Neural cell (in vitro differentiated cells): Measurements from ENCODE around the gene TCF15. TPM values are rescaled to one million over a fixed set of nuclear protein-coding genes. Genes with fewer than 3 reads are reported as not detected.
A peak's percentile ranks its signal among the peaks of the same experiment; 100 is the strongest.

Experiments used
- H2AFZ ChIP-seq: fragments of 200-600, 300-800 bp; sonication (generic), shearing (Covaris generic); 2 replicates; pipeline ENCODE4 v1.6.0; 2014; ENCODE audit warnings: low read depth, mild to moderate bottlenecking, antibody characterized with exemption, low read length, moderate library complexity
- H3F3A ChIP-seq: fragments of 200-600 bp; shearing (Covaris generic); 2 replicates; pipeline ENCODE4 v1.6.1; 2016; ENCODE audit warnings: mild to moderate bottlenecking, moderate library complexity, mixed read lengths, antibody characterized with exemption, low read length; ENCODE audit not compliant: insufficient read depth, poor library complexity, severe bottlenecking
- H3K27ac ChIP-seq: fragments of 200-600, 300-800 bp; sonication (generic), shearing (Covaris generic); 2 replicates; pipeline ENCODE4 v1.5.1; 2014; ENCODE audit warnings: mild to moderate bottlenecking, low read length, moderate library complexity
- H3K27me3 ChIP-seq: fragments of 300-800, 200-600 bp; sonication (generic), shearing (Covaris generic); 2 replicates; pipeline ENCODE4 v1.6.0; 2014; ENCODE audit warnings: mild to moderate bottlenecking, low read depth, low read length, moderate library complexity; ENCODE audit not compliant: insufficient read depth
- H3K36me3 ChIP-seq: fragments of 300-800, 200-600 bp; sonication (generic), shearing (Covaris generic); 2 replicates; pipeline ENCODE4 v1.5.1; 2014; ENCODE audit warnings: mild to moderate bottlenecking, antibody characterized with exemption, low read length, moderate library complexity; ENCODE audit not compliant: insufficient read depth
- H3K4me2 ChIP-seq: fragments of 300-800, 200-600 bp; sonication (generic), shearing (Covaris generic); 2 replicates; pipeline ENCODE4 v1.6.0; 2014; ENCODE audit warnings: mild to moderate bottlenecking, low read length
- H3K4me3 ChIP-seq: fragments of 300-800, 200-600 bp; sonication (generic), shearing (Covaris generic); 2 replicates; pipeline ENCODE4 v1.5.1; 2014; ENCODE audit warnings: mild to moderate bottlenecking, low read length, moderate library complexity
- H3K79me2 ChIP-seq: fragments of 200-600 bp; shearing (Covaris generic); replicated peaks from 2 replicates; pipeline ENCODE4 v1.6.0; 2014; ENCODE audit warnings: mild to moderate bottlenecking, low read length, moderate library complexity; ENCODE audit not compliant: insufficient read depth
- H3K9ac ChIP-seq: fragments of 300-800, 200-600 bp; sonication (generic), shearing (Covaris generic); 2 replicates; pipeline ENCODE4 v1.6.1; 2016; ENCODE audit warnings: mild to moderate bottlenecking, low read length, mixed read lengths
- H3K9me2 ChIP-seq: fragments of 200-600 bp; shearing (Covaris generic); 2 replicates; pipeline ENCODE4 v1.6.1; 2016; ENCODE audit warnings: mild to moderate bottlenecking, low read length, mixed read lengths; ENCODE audit not compliant: insufficient read depth
- H3K9me3 ChIP-seq: fragments of 200-600, 300-800 bp; sonication (generic), shearing (Covaris generic); 2 replicates; pipeline ENCODE4 v1.6.1; 2016; ENCODE audit warnings: mild to moderate bottlenecking, mixed run types, low read length, moderate library complexity, mixed read lengths
- H4K20me1 ChIP-seq: fragments of 200-600 bp; shearing (Covaris generic); 2 replicates; pipeline ENCODE4 v1.6.1; 2016; ENCODE audit warnings: mild to moderate bottlenecking, mixed run types; ENCODE audit not compliant: insufficient read depth
- EP300 ChIP-seq: fragments of 450-650 bp; conservative IDR thresholded peaks from 2 replicates; pipeline ENCODE4 v1.6.1; 2014; ENCODE audit warnings: antibody characterized with exemption, mild to moderate bottlenecking, moderate library complexity; ENCODE audit not compliant: poor library complexity, severe bottlenecking
- EZH2 ChIP-seq: fragments of 200-600, 300-800 bp; shearing (Covaris generic), sonication (generic); IDR thresholded peaks from 2 replicates; pipeline ENCODE4 v1.6.1; 2014; ENCODE audit warnings: antibody characterized with exemption, low read length, borderline replicate concordance, mild to moderate bottlenecking; ENCODE audit not compliant: insufficient read depth, poor library complexity, severe bottlenecking
- MXI1 ChIP-seq: fragments of 450-650 bp; conservative IDR thresholded peaks from 2 replicates; pipeline ENCODE4 v1.6.1; 2014; ENCODE audit warnings: antibody characterized with exemption, mild to moderate bottlenecking; ENCODE audit not compliant: poor library complexity, severe bottlenecking
- POLR2AphosphoS5 ChIP-seq: IDR thresholded peaks from 2 replicates; pipeline ENCODE4 v1.6.1; 2012
- RAD21 ChIP-seq: fragments of 450-650 bp; conservative IDR thresholded peaks from 2 replicates; pipeline ENCODE4 v1.6.1; 2014; ENCODE audit warnings: antibody characterized with exemption, mild to moderate bottlenecking, moderate library complexity
- SMC3 ChIP-seq: fragments of 450-650 bp; conservative IDR thresholded peaks from 2 replicates; pipeline ENCODE4 v1.6.1; 2014; ENCODE audit warnings: antibody characterized with exemption, mild to moderate bottlenecking, moderate library complexity; ENCODE audit not compliant: poor library complexity
- TAF1 ChIP-seq: IDR thresholded peaks from 2 replicates; pipeline ENCODE4 v1.6.1; 2012; ENCODE audit warnings: low read depth
- polyA plus RNA-seq: library from polyadenylated mRNA; depleted of rRNA; stranded (reverse); fragments of >200 nt; gene quantifications from 2 replicates; pipeline ENCODE4 v1.2.3, GENCODE V29; 2014
- TF ChIP-seq, protein P1 (sequence below): fragments of 450-650 bp; IDR thresholded peaks from 2 replicates; pipeline ENCODE4 v1.5.1; 2014; ENCODE audit warnings: antibody characterized with exemption, mild to moderate bottlenecking, moderate library complexity; ENCODE audit not compliant: poor library complexity, severe bottlenecking
- TF ChIP-seq, protein P2 (sequence below): IDR thresholded peaks from 2 replicates; pipeline ENCODE4 v1.6.1; 2012; ENCODE audit warnings: borderline replicate concordance

Gene TCF15
- polyA plus RNA-seq, 1 donor from 2014 or later = not detected

DNA sequence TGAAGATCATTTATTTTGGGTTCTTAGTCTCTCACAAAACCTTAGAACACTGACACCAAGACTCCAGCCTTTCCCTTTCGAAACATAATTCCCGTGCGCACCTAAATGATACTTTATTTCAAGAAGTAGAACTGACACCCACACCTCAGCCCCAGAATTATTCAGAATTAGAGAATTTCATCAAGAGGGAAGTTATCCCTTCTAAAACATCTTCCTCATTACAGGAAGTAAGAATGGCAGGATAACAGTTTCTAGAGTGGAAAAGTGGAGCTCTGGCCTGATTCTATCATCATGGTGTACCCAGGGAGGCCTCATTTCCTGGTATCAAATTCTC is 44.3 kb upstream of the TCF15 start:
- Histone ChIP-seq H3K27me3 (no peaks in the 10 kb centered on the region), H2AFZ (no peak overlapping the region), H3F3A (no peaks in the 10 kb centered on the region), H3K79me2 (no peaks in the 10 kb centered on the region), H3K9me2 (no peaks in the 10 kb centered on the region), H3K9ac (no peak overlapping the region), H3K4me2 (no peak overlapping the region), H3K9me3 (no peaks in the 10 kb centered on the region), H3K4me3 (no peak overlapping the region), H4K20me1 (no peaks in the 10 kb centered on the region), H3K27ac (no peak overlapping the region), H3K36me3 (no peaks in the 10 kb centered on the region)
- TF ChIP-seq, protein P1, sequence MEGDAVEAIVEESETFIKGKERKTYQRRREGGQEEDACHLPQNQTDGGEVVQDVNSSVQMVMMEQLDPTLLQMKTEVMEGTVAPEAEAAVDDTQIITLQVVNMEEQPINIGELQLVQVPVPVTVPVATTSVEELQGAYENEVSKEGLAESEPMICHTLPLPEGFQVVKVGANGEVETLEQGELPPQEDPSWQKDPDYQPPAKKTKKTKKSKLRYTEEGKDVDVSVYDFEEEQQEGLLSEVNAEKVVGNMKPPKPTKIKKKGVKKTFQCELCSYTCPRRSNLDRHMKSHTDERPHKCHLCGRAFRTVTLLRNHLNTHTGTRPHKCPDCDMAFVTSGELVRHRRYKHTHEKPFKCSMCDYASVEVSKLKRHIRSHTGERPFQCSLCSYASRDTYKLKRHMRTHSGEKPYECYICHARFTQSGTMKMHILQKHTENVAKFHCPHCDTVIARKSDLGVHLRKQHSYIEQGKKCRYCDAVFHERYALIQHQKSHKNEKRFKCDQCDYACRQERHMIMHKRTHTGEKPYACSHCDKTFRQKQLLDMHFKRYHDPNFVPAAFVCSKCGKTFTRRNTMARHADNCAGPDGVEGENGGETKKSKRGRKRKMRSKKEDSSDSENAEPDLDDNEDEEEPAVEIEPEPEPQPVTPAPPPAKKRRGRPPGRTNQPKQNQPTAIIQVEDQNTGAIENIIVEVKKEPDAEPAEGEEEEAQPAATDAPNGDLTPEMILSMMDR = no peak
- TF ChIP-seq, protein P2, sequence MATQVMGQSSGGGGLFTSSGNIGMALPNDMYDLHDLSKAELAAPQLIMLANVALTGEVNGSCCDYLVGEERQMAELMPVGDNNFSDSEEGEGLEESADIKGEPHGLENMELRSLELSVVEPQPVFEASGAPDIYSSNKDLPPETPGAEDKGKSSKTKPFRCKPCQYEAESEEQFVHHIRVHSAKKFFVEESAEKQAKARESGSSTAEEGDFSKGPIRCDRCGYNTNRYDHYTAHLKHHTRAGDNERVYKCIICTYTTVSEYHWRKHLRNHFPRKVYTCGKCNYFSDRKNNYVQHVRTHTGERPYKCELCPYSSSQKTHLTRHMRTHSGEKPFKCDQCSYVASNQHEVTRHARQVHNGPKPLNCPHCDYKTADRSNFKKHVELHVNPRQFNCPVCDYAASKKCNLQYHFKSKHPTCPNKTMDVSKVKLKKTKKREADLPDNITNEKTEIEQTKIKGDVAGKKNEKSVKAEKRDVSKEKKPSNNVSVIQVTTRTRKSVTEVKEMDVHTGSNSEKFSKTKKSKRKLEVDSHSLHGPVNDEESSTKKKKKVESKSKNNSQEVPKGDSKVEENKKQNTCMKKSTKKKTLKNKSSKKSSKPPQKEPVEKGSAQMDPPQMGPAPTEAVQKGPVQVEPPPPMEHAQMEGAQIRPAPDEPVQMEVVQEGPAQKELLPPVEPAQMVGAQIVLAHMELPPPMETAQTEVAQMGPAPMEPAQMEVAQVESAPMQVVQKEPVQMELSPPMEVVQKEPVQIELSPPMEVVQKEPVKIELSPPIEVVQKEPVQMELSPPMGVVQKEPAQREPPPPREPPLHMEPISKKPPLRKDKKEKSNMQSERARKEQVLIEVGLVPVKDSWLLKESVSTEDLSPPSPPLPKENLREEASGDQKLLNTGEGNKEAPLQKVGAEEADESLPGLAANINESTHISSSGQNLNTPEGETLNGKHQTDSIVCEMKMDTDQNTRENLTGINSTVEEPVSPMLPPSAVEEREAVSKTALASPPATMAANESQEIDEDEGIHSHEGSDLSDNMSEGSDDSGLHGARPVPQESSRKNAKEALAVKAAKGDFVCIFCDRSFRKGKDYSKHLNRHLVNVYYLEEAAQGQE = no peak
- TF ChIP-seq RAD21 (no peak), SMC3 (no peak), EP300 (no peak)

DNA sequence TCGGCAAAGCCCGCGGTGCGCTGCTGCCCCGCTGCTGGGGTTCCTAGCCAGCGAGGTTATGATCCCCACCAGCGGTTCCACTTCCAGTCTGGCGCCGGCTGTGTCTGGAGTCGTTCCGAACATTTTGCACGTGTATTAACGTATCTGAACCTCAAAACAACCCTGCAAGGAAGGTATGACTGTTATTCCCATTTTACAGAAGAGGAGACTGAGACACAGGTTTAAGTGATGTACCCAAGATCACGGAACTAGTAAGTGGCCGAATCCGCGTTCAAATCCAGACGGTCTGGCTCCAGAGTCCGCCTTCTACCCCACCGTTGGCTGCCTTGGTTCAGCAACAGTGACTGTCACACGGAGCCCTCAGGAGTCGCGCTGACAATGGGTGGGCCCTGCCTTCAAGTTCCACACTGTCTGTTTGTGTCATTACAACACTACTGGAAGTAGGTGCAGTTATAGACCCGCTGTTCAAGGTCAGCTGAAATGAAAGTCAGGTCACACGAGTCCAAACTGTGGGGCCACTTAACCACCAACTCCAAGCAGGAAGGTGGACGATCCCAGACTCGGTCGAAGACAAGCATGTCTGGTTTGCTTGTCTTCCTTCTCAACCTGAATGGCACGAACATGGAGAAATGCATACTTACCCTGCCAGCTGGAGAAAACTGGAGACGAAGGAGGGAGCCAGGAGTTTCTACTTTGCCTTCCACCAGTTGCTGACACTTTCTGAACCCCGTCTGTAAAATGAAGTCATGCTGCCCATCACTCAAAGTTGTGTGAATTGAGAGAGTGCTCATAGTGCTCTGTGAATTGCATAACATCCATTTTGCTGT is 43.7 kb upstream of the TCF15 start:
- Histone ChIP-seq H3K4me3 (peak overlapping the region; percentile 67), H3K9me2 (no peaks in the 10 kb centered on the region), H3K27me3 (no peaks in the 10 kb centered on the region), H3K36me3 (no peaks in the 10 kb centered on the region), H3K4me2 (no peak overlapping the region), H4K20me1 (no peaks in the 10 kb centered on the region), H2AFZ (no peak overlapping the region), H3K9ac (peak overlapping the region; percentile 53), H3K27ac (no peak overlapping the region), H3F3A (no peaks in the 10 kb centered on the region), H3K9me3 (no peaks in the 10 kb centered on the region), H3K79me2 (no peaks in the 10 kb centered on the region)
- TF ChIP-seq EZH2 = no peak
- no peak for TF ChIP-seq EP300
- TF ChIP-seq MXI1 = no peak
- TF ChIP-seq, protein P2 = no peak
- TF ChIP-seq SMC3 = no peak
- TF ChIP-seq, protein P1 = no peak
- TF ChIP-seq TAF1 = no peak
- no peak for TF ChIP-seq POLR2AphosphoS5
- no peak for TF ChIP-seq RAD21
